Astrocyte (in vitro differentiated cells and primary cell): ENCODE results near the gene HNMT. TPM values are rescaled to one million over a fixed set of nuclear protein-coding genes. Genes with fewer than 3 reads are reported as not detected.
"Not testable (repeated sequence)": the region's sequence is repeated elsewhere in the genome, so short reads cannot be mapped to it uniquely, and the experiment has no call there.

Experiments
- DNase-seq: peaks from one replicate; pipeline ENCODE4 v3.0.0-alpha.2; 2010; ENCODE audit warnings: low read depth
- FAIRE-seq: peaks from 2 replicates; lab custom pipeline; 2011; peaks lifted over from hg19 to GRCh38; lab: Jason Lieb, UNC
- H2AFZ ChIP-seq: 2 replicates; pipeline ENCODE4 v1.6.0; 2012; ENCODE audit warnings: low read depth, low read length, inconsistent platforms
- H3K27ac ChIP-seq: 2 replicates; pipeline ENCODE4 v1.5.1; 2011; ENCODE audit warnings: low read depth, low read length, inconsistent platforms
- H3K27me3 ChIP-seq: 2 replicates; pipeline ENCODE4 v1.6.0; 2011; ENCODE audit warnings: low read length, inconsistent platforms; ENCODE audit not compliant: insufficient read depth
- H3K36me3 ChIP-seq: 2 replicates; pipeline ENCODE4 v1.5.1; 2011; ENCODE audit warnings: low read length, inconsistent platforms; ENCODE audit not compliant: insufficient read depth
- H3K4me1 ChIP-seq: 2 replicates; pipeline ENCODE4 v1.5.1; 2011; ENCODE audit warnings: low read length, inconsistent platforms; ENCODE audit not compliant: insufficient read depth
- H3K4me2 ChIP-seq: 2 replicates; pipeline ENCODE4 v1.6.0; 2012; ENCODE audit warnings: low read length, inconsistent platforms
- H3K4me3 ChIP-seq: 2 replicates; pipeline ENCODE4 v1.5.1; 2011; ENCODE audit warnings: low read depth, mild to moderate bottlenecking, low read length, inconsistent platforms; ENCODE audit not compliant: insufficient read depth
- H3K79me2 ChIP-seq: 2 replicates; pipeline ENCODE4 v1.6.0; 2012; ENCODE audit warnings: mild to moderate bottlenecking, low read length, inconsistent platforms; ENCODE audit not compliant: insufficient read depth
- H3K9ac ChIP-seq: 2 replicates; pipeline ENCODE4 v1.6.0; 2012; ENCODE audit warnings: mild to moderate bottlenecking, low read length, inconsistent platforms
- H3K9me3 ChIP-seq: 2 replicates; pipeline ENCODE4 v1.5.1; 2012; ENCODE audit warnings: low read depth, mild to moderate bottlenecking, low read length, inconsistent platforms; ENCODE audit not compliant: insufficient read depth
- H4K20me1 ChIP-seq: 2 replicates; pipeline ENCODE4 v1.6.0; 2012; ENCODE audit warnings: low read length, inconsistent platforms; ENCODE audit not compliant: insufficient read depth
- H3K27ac Mint-ChIP-seq: one replicate; pipeline ENCODE4 v1.8.0; 2021; ENCODE audit warnings: mild to moderate bottlenecking, mixed read lengths; ENCODE audit not compliant: unreplicated experiment
- H3K27me3 Mint-ChIP-seq: one replicate; pipeline ENCODE4 v1.8.0; 2021; ENCODE audit warnings: low read depth, mixed read lengths; ENCODE audit not compliant: unreplicated experiment
- H3K36me3 Mint-ChIP-seq: one replicate; pipeline ENCODE4 v1.8.0; 2021; ENCODE audit warnings: low read depth, mixed read lengths; ENCODE audit not compliant: unreplicated experiment
- H3K4me1 Mint-ChIP-seq: one replicate; pipeline ENCODE4 v1.8.0; 2021; ENCODE audit warnings: low read depth, mixed read lengths; ENCODE audit not compliant: unreplicated experiment
- H3K4me3 Mint-ChIP-seq: one replicate; pipeline ENCODE4 v1.8.0; 2021; ENCODE audit warnings: mild to moderate bottlenecking, moderate library complexity, mixed read lengths; ENCODE audit not compliant: unreplicated experiment
- H3K9me3 Mint-ChIP-seq: one replicate; pipeline ENCODE4 v1.8.0; 2021; ENCODE audit warnings: mild to moderate bottlenecking, mixed read lengths; ENCODE audit not compliant: unreplicated experiment
- CTCF ChIP-seq: IDR thresholded peaks from 2 replicates; pipeline ENCODE4 v1.5.1; 2011; ENCODE audit warnings: low read depth, mild to moderate bottlenecking, inconsistent platforms, low read length, moderate library complexity; ENCODE audit not compliant: insufficient read depth
- EZH2 ChIP-seq: IDR thresholded peaks from 2 replicates; pipeline ENCODE4 v1.6.1; 2012; ENCODE audit warnings: mild to moderate bottlenecking, low read length, inconsistent platforms; ENCODE audit not compliant: insufficient read depth
- total RNA-seq: library from RNA; stranded (reverse); gene quantifications from 2 replicates; pipeline ENCODE4 v1.2.1, GENCODE V29; 2021

The HNMT gene
- total RNA-seq, 1 donor from 2014 or later: 15.3 TPM

DNA sequence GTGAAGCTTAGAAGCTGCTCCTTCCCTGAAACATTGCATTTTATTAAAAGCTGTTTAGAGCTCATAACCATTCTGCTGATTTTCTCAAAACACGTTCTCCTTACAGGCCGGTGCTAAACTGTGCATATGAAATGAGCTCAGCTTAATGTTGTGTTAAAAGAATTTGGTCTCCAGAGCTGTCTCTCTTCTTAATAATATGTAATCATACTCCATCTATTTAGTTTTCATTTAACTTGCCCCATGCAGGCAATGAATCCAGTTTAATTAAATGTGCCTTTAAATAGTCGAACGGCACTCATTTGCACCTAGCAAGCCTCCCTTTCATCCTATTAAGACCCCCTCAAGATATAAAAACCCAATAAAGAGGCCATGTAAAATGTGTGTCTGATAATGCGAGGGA lies 76.3 kb downstream of the HNMT start:
- Histone ChIP-seq H2AFZ (no peak overlapping the region), H3K36me3 (no peaks in the 10 kb centered on the region), H3K4me2 (no peak overlapping the region), H3K4me1 (no peaks in the 10 kb centered on the region), H3K27me3 (no peaks in the 10 kb centered on the region), H4K20me1 (no peaks in the 10 kb centered on the region), H3K9me3 (no peaks in the 10 kb centered on the region), H3K79me2 (no peaks in the 10 kb centered on the region), H3K4me3 (no peak overlapping the region), H3K9ac (no peak overlapping the region), H3K27ac (no peak overlapping the region)
- H3K4me3 Mint-ChIP-seq: no peak overlapping the region
- peaks cover 5% of the 10 kb centered on the region for H3K9me3 Mint-ChIP-seq
- no peaks in the 10 kb centered on the region for H3K36me3 Mint-ChIP-seq
- DNase-seq (no peak), FAIRE-seq (no peak)
- no peaks in the 10 kb centered on the region for H3K27me3 Mint-ChIP-seq
- peaks cover 7% of the 10 kb centered on the region for H3K4me1 Mint-ChIP-seq
- no peak for TF ChIP-seq CTCF
- TF ChIP-seq EZH2: no peak
- no peak overlapping the region for H3K27ac Mint-ChIP-seq

DNA sequence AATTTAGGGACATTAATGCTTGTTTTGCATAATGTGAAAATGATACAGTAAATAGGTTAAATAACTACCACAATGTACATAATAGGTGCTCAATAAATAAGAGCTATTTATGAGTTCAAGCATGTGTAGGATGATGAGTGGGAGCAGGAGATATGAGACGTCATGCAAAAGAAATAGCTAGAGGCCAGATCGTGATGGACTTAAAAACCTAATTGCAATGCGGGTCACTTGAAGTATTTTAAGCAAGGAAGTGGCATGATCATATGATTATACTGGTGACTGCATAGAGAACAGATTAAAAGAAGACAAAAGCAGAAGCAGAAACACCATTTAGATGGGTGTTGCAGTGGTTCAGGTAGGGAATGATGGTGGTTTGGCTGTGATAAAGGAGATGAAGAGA lies 78.0 kb downstream of the HNMT start:
- no peak overlapping the region for H3K27ac Mint-ChIP-seq
- H3K4me3 ChIP-seq: no peak overlapping the region
- H3K4me1 ChIP-seq: no peaks in the 10 kb centered on the region
- H3K9ac ChIP-seq: no peak overlapping the region
- no peaks in the 10 kb centered on the region for H3K9me3 ChIP-seq
- no peaks in the 10 kb centered on the region for H3K36me3 Mint-ChIP-seq
- no peaks in the 10 kb centered on the region for H3K4me1 Mint-ChIP-seq
- no peaks in the 10 kb centered on the region for H3K36me3 ChIP-seq
- no peaks in the 10 kb centered on the region for H4K20me1 ChIP-seq
- no peak overlapping the region for H3K4me3 Mint-ChIP-seq
- no peak for TF ChIP-seq CTCF
- TF ChIP-seq EZH2: no peak
- no peaks in the 10 kb centered on the region for H3K27me3 Mint-ChIP-seq
- H3K4me2 ChIP-seq: no peak overlapping the region
- H3K79me2 ChIP-seq: no peaks in the 10 kb centered on the region
- no peak for DNase-seq
- H3K27ac ChIP-seq: no peak overlapping the region
- H3K9me3 Mint-ChIP-seq: peaks cover 5% of the 10 kb centered on the region
- H2AFZ ChIP-seq: no peak overlapping the region
- H3K27me3 ChIP-seq: no peaks in the 10 kb centered on the region
- FAIRE-seq: no peak

- not testable (repeated sequence) for H3K9me3 Mint-ChIP-seq, H3K4me3 Mint-ChIP-seq, H3K79me2 ChIP-seq, H3K27ac Mint-ChIP-seq, H2AFZ ChIP-seq, H3K27me3 Mint-ChIP-seq, H3K27me3 ChIP-seq, H3K36me3 ChIP-seq, H3K4me1 ChIP-seq, H3K36me3 Mint-ChIP-seq, H3K4me3 ChIP-seq, H3K27ac ChIP-seq, DNase-seq, H3K4me2 ChIP-seq, H3K9me3 ChIP-seq, H3K9ac ChIP-seq, H4K20me1 ChIP-seq, FAIRE-seq, H3K4me1 Mint-ChIP-seq
Measured at GRCh38 chr2:138043588-138043987, 79.3 kb downstream of the HNMT start.
